Stimulated activated memory B cell treated with anti-CD40 and anti-IgM and Interleukin-4, amounts not matched to agents 10 μg/mL and 1 μg/mL and 100 μg/mL, for 72 hours (primary cell): ENCODE measurements around the gene IDE.
"Not testable (repeated sequence)": the region's sequence is repeated elsewhere in the genome, so short reads cannot be mapped to it uniquely, and the experiment has no call there.

Experiments
- ATAC-seq: fragments of 150-1000 bp; cut with Tn5 transposase; 2 replicates; pipeline ENCODE4 v1.10.0; 2021
- H3K27ac Mint-ChIP-seq: one replicate; pipeline ENCODE4 v1.8.0; 2022; ENCODE audit warnings: mild to moderate bottlenecking, mixed read lengths
- H3K27me3 Mint-ChIP-seq: one replicate; pipeline ENCODE4 v1.8.0; 2022; ENCODE audit warnings: mixed read lengths
- H3K36me3 Mint-ChIP-seq: one replicate; pipeline ENCODE4 v1.8.0; 2022; ENCODE audit warnings: mixed read lengths
- H3K4me1 Mint-ChIP-seq: one replicate; pipeline ENCODE4 v1.8.0; 2022; ENCODE audit warnings: mixed read lengths
- H3K4me3 Mint-ChIP-seq: one replicate; pipeline ENCODE4 v1.8.0; 2022; ENCODE audit warnings: mild to moderate bottlenecking, moderate library complexity, mixed read lengths
- H3K9me3 Mint-ChIP-seq: one replicate; pipeline ENCODE4 v1.8.0; 2022; ENCODE audit warnings: mixed read lengths

Gene IDE

GRCh38 chr10:92573091-92573797 lies 649 bp downstream of the IDE start:
- Mint-ChIP-seq H3K27ac (peak overlapping the region; percentile 94), H3K27me3 (no peaks in the 10 kb centered on the region)
- no peak for ATAC-seq

GRCh38 chr10:92572362-92573090 lies 1.4 kb downstream of the IDE start:
- no peaks in the 10 kb centered on the region for H3K27me3 Mint-ChIP-seq
- peaks cover 9% of the 10 kb centered on the region for H3K36me3 Mint-ChIP-seq
- H3K4me3 Mint-ChIP-seq: peak overlapping the region; percentile 91
- H3K9me3 Mint-ChIP-seq: no peaks in the 10 kb centered on the region
- H3K27ac Mint-ChIP-seq: peak overlapping the region; percentile 94
- no peak for ATAC-seq
- H3K4me1 Mint-ChIP-seq: peaks cover 53% of the 10 kb centered on the region

More at GRCh38 chr10:92573091-92573797, 649 bp downstream of the IDE start:
- Mint-ChIP-seq H3K36me3 (peaks cover 5% of the 10 kb centered on the region), H3K9me3 (no peaks in the 10 kb centered on the region), H3K4me3 (peak overlapping the region; percentile 91), H3K4me1 (peaks cover 46% of the 10 kb centered on the region)

GRCh38 chr10:92571649-92572048 lies 2.2 kb downstream of the IDE start:
- Mint-ChIP-seq H3K4me3 (no peak overlapping the region), H3K27me3 (no peaks in the 10 kb centered on the region), H3K27ac (no peak overlapping the region), H3K9me3 (no peaks in the 10 kb centered on the region), H3K36me3 (peaks cover 14% of the 10 kb centered on the region), H3K4me1 (peaks cover 59% of the 10 kb centered on the region)
- no peak for ATAC-seq

GRCh38 chr10:92569663-92570062 lies 4.2 kb downstream of the IDE start:
- H3K27ac Mint-ChIP-seq, H3K4me3 Mint-ChIP-seq, ATAC-seq, H3K9me3 Mint-ChIP-seq, H3K27me3 Mint-ChIP-seq: not testable (repeated sequence)
- Mint-ChIP-seq H3K36me3 (peaks cover 29% of the 10 kb centered on the region), H3K4me1 (peaks cover 68% of the 10 kb centered on the region)

- H3K9me3 Mint-ChIP-seq: no peaks in the 10 kb centered on the region
- H3K27ac Mint-ChIP-seq: no peak overlapping the region
- no peaks in the 10 kb centered on the region for H3K27me3 Mint-ChIP-seq
- H3K36me3 Mint-ChIP-seq: peaks cover 33% of the 10 kb centered on the region
- H3K4me3 Mint-ChIP-seq: no peak overlapping the region
- H3K4me1 Mint-ChIP-seq: peaks cover 64% of the 10 kb centered on the region
- no peak for ATAC-seq
Measured at GRCh38 chr10:92569071-92569470, 4.8 kb downstream of the IDE start.

GRCh38 chr10:92567952-92568600 lies 5.8 kb downstream of the IDE start:
- ATAC-seq: peak; percentile 86
- H3K27ac Mint-ChIP-seq: no peak overlapping the region
- peaks cover 64% of the 10 kb centered on the region for H3K4me1 Mint-ChIP-seq
- H3K9me3 Mint-ChIP-seq: no peaks in the 10 kb centered on the region
- H3K4me3 Mint-ChIP-seq: no peak overlapping the region
- peaks cover 38% of the 10 kb centered on the region for H3K36me3 Mint-ChIP-seq
- no peaks in the 10 kb centered on the region for H3K27me3 Mint-ChIP-seq

- no peak for ATAC-seq
- Mint-ChIP-seq H3K27me3 (no peaks in the 10 kb centered on the region), H3K4me1 (peaks cover 26% of the 10 kb centered on the region), H3K27ac (no peak overlapping the region), H3K4me3 (no peak overlapping the region), H3K36me3 (peaks cover 70% of the 10 kb centered on the region), H3K9me3 (peaks cover 2% of the 10 kb centered on the region)
Measured at GRCh38 chr10:92562424-92562823, 11.5 kb downstream of the IDE start.

GRCh38 chr10:92559046-92559445 lies 14.8 kb downstream of the IDE start:
- Mint-ChIP-seq H3K27me3 (no peaks in the 10 kb centered on the region), H3K9me3 (peaks cover 2% of the 10 kb centered on the region), H3K4me1 (peaks cover 6% of the 10 kb centered on the region), H3K36me3 (peaks cover 71% of the 10 kb centered on the region), H3K27ac (no peak overlapping the region), H3K4me3 (no peak overlapping the region)
- ATAC-seq: no peak

GRCh38 chr10:92553959-92554358 lies 19.9 kb downstream of the IDE start:
- no peaks in the 10 kb centered on the region for H3K27me3 Mint-ChIP-seq
- no peak overlapping the region for H3K27ac Mint-ChIP-seq
- no peak overlapping the region for H3K4me3 Mint-ChIP-seq
- peaks cover 8% of the 10 kb centered on the region for H3K9me3 Mint-ChIP-seq
- ATAC-seq: no peak
- H3K36me3 Mint-ChIP-seq: peaks cover 61% of the 10 kb centered on the region
- peaks cover 14% of the 10 kb centered on the region for H3K4me1 Mint-ChIP-seq

GRCh38 chr10:92552310-92552709 lies 21.6 kb downstream of the IDE start:
- Mint-ChIP-seq H3K27ac (no peak overlapping the region), H3K9me3 (peaks cover 8% of the 10 kb centered on the region), H3K27me3 (no peaks in the 10 kb centered on the region), H3K36me3 (peaks cover 45% of the 10 kb centered on the region), H3K4me3 (no peak overlapping the region), H3K4me1 (peaks cover 14% of the 10 kb centered on the region)
- no peak for ATAC-seq

GRCh38 chr10:92550924-92551323 lies 23.0 kb downstream of the IDE start:
- H3K36me3 Mint-ChIP-seq: peaks cover 42% of the 10 kb centered on the region

GRCh38 chr10:92547676-92548075 lies 26.2 kb downstream of the IDE start:
- H3K9me3 Mint-ChIP-seq: no peaks in the 10 kb centered on the region
- peaks cover 23% of the 10 kb centered on the region for H3K36me3 Mint-ChIP-seq
- H3K4me1 Mint-ChIP-seq: peaks cover 40% of the 10 kb centered on the region
- ATAC-seq: no peak
- H3K4me3 Mint-ChIP-seq: no peak overlapping the region
- no peak overlapping the region for H3K27ac Mint-ChIP-seq
- no peaks in the 10 kb centered on the region for H3K27me3 Mint-ChIP-seq

More at GRCh38 chr10:92550924-92551323, 23.0 kb downstream of the IDE start:
- peaks cover 8% of the 10 kb centered on the region for H3K9me3 Mint-ChIP-seq
- no peak for ATAC-seq
- H3K4me1 Mint-ChIP-seq: peaks cover 17% of the 10 kb centered on the region
- no peak overlapping the region for H3K4me3 Mint-ChIP-seq
- H3K27me3 Mint-ChIP-seq: no peaks in the 10 kb centered on the region
- H3K27ac Mint-ChIP-seq: no peak overlapping the region

- no peak for ATAC-seq
- no peaks in the 10 kb centered on the region for H3K27me3 Mint-ChIP-seq
Measured at GRCh38 chr10:92545556-92545955, 28.3 kb downstream of the IDE start.

GRCh38 chr10:92544296-92544695 lies 29.6 kb downstream of the IDE start:
- peak; percentile 82 for ATAC-seq
- Mint-ChIP-seq H3K9me3 (no peaks in the 10 kb centered on the region), H3K36me3 (peaks cover 11% of the 10 kb centered on the region), H3K4me1 (peaks cover 39% of the 10 kb centered on the region), H3K27ac (peak overlapping the region; percentile 18), H3K4me3 (no peak overlapping the region), H3K27me3 (no peaks in the 10 kb centered on the region)

More at GRCh38 chr10:92545556-92545955, 28.3 kb downstream of the IDE start:
- Mint-ChIP-seq H3K9me3 (no peaks in the 10 kb centered on the region), H3K27ac (no peak overlapping the region), H3K4me1 (peaks cover 39% of the 10 kb centered on the region), H3K4me3 (no peak overlapping the region), H3K36me3 (peaks cover 11% of the 10 kb centered on the region)

- H3K4me3 Mint-ChIP-seq: no peak overlapping the region
- no peak for ATAC-seq
- peaks cover 50% of the 10 kb centered on the region for H3K4me1 Mint-ChIP-seq
- peaks cover 11% of the 10 kb centered on the region for H3K36me3 Mint-ChIP-seq
- H3K27ac Mint-ChIP-seq: no peak overlapping the region
- H3K27me3 Mint-ChIP-seq: no peaks in the 10 kb centered on the region
- H3K9me3 Mint-ChIP-seq: no peaks in the 10 kb centered on the region
Measured at GRCh38 chr10:92542458-92542857, 31.4 kb downstream of the IDE start.
